IMR-90 (cell line): ENCODE measurements around the gene SLC44A2. TPM values are rescaled to one million over a fixed set of nuclear protein-coding genes. Genes with fewer than 3 reads are reported as not detected.

Experiments
- ATAC-seq: fragments of 200-7000 bp; cut with Tn5 transposase; 2 replicates; pipeline ENCODE4 v1.9.1; 2020; ENCODE audit warnings: low read depth, mild to moderate bottlenecking, moderate library complexity
- BruUV-seq: library from RNA; stranded (reverse); fragments of 400-500 nt; replicated peaks from 2 replicates; lab custom pipeline; 2021; lab: Mats Ljungman, UMichigan
- CTCF ChIA-PET: fragments of 300-600 bp; formaldehyde crosslinking; extraction: SDS; loops from one replicate; lab custom pipeline; 2021; ENCODE audit warnings: antibody characterized with exemption; lab: Yijun Ruan, JAX
- POLR2A ChIA-PET: fragments of 300-600 bp; sonication (Branson Sonifier 250); formaldehyde crosslinking; loops from one replicate; lab custom pipeline; 2022; ENCODE audit warnings: antibody characterized with exemption; ENCODE audit not compliant: unreplicated experiment; lab: Charles Lee
- DNase-seq: peaks from one replicate; pipeline ENCODE4 v3.0.0; 2013
- H2AFZ ChIP-seq: replicated peaks from 2 replicates; pipeline ENCODE3; 2013; ENCODE audit warnings: low read length, mild to moderate bottlenecking; ENCODE audit not compliant: poor library complexity
- H2AK5ac ChIP-seq: 2 replicates; pipeline ENCODE4 v1.6.1; 2013; ENCODE audit warnings: low read depth, low read length, inconsistent platforms
- H2AK9ac ChIP-seq: replicated peaks from 2 replicates; pipeline ENCODE3; 2013; ENCODE audit warnings: mild to moderate bottlenecking, low read depth, low read length, moderate library complexity; ENCODE audit not compliant: poor library complexity
- H2BK120ac ChIP-seq: 2 replicates; pipeline ENCODE4 v1.6.1; 2013; ENCODE audit warnings: low read depth, low read length, inconsistent platforms
- H2BK15ac ChIP-seq: 3 replicates; pipeline ENCODE4 v1.6.1; 2013; ENCODE audit warnings: low read depth, low read length, inconsistent platforms
- H2BK20ac ChIP-seq: 2 replicates; pipeline ENCODE4 v1.6.1; 2013; ENCODE audit warnings: low read depth, mild to moderate bottlenecking, inconsistent platforms, low read length, moderate library complexity
- H2BK5ac ChIP-seq: 2 replicates; pipeline ENCODE4 v1.6.1; 2013; ENCODE audit warnings: mild to moderate bottlenecking, low read depth, low read length, inconsistent platforms; ENCODE audit not compliant: poor library complexity, severe bottlenecking
- H3K14ac ChIP-seq: replicated peaks from 2 replicates; pipeline ENCODE4 v1.6.1; 2013; ENCODE audit warnings: low read depth, low read length, inconsistent platforms
- H3K18ac ChIP-seq: 2 replicates; pipeline ENCODE4 v1.6.1; 2013; ENCODE audit warnings: low read depth, low read length, control low read depth
- H3K23ac ChIP-seq: 2 replicates; pipeline ENCODE4 v1.6.1; 2013; ENCODE audit warnings: low read depth, low read length, inconsistent platforms
- H3K27ac ChIP-seq: 2 replicates; pipeline ENCODE4 v1.5.1; 2013; ENCODE audit warnings: mild to moderate bottlenecking, control low read depth, low read length; ENCODE audit not compliant: insufficient read depth
- H3K27me3 ChIP-seq: 2 replicates; pipeline ENCODE4 v1.6.1; 2013; ENCODE audit warnings: low read length; ENCODE audit not compliant: control insufficient read depth, insufficient read depth
- H3K36me3 ChIP-seq: 2 replicates; pipeline ENCODE4 v1.6.1; 2013; ENCODE audit warnings: low read length, mixed read lengths; ENCODE audit not compliant: control insufficient read depth, insufficient read depth
- H3K4ac ChIP-seq: 2 replicates; pipeline ENCODE4 v1.6.1; 2013; ENCODE audit warnings: low read depth, low read length, inconsistent platforms
- H3K4me1 ChIP-seq: 2 replicates; pipeline ENCODE4 v1.6.1; 2013; ENCODE audit warnings: low read length, mixed read lengths; ENCODE audit not compliant: control insufficient read depth, insufficient read depth
- H3K4me2 ChIP-seq: 2 replicates; pipeline ENCODE4 v1.6.1; 2013; ENCODE audit warnings: low read depth, mild to moderate bottlenecking, control low read depth, low read length, moderate library complexity
- H3K4me3 ChIP-seq: 2 replicates; pipeline ENCODE4 v1.5.1; 2013; ENCODE audit warnings: low read depth, mild to moderate bottlenecking, control low read depth, low read length, moderate library complexity; ENCODE audit not compliant: insufficient read depth
- H3K56ac ChIP-seq: 2 replicates; pipeline ENCODE4 v1.6.1; 2013; ENCODE audit warnings: low read length, inconsistent platforms; ENCODE audit not compliant: insufficient read depth; ENCODE audit errors: extremely low read depth
- H3K79me1 ChIP-seq, 2 experiments: 2 replicates each; pipeline ENCODE4 v1.6.1; 2013; ENCODE audit warnings: low read length in 2 of 2, inconsistent platforms in 1 of 2, low read depth in 1 of 2
- H3K9ac ChIP-seq: 2 replicates; pipeline ENCODE4 v1.6.1; 2013; ENCODE audit warnings: low read depth, low read length, control low read depth
- H3K9me1 ChIP-seq: 2 replicates; pipeline ENCODE4 v1.6.1; 2013; ENCODE audit warnings: low read length, inconsistent platforms; ENCODE audit not compliant: insufficient read depth
- H3K9me3 ChIP-seq: 2 replicates; pipeline ENCODE4 v1.6.1; 2013; ENCODE audit warnings: low read length; ENCODE audit not compliant: control insufficient read depth, insufficient read depth
- H4K20me1 ChIP-seq: 2 replicates; pipeline ENCODE4 v1.6.1; 2013; ENCODE audit warnings: low read length, inconsistent platforms; ENCODE audit not compliant: insufficient read depth
- H4K5ac ChIP-seq: 2 replicates; pipeline ENCODE4 v1.6.1; 2013; ENCODE audit warnings: mild to moderate bottlenecking, low read depth, low read length, control low read depth
- H4K8ac ChIP-seq, 2 experiments: 2 replicates each; pipeline ENCODE4 v1.6.1; 2013; ENCODE audit warnings: low read depth in 2 of 2, low read length in 2 of 2, control low read depth in 1 of 2, inconsistent platforms in 1 of 2
- H4K91ac ChIP-seq: 2 replicates; pipeline ENCODE4 v1.6.1; 2013; ENCODE audit warnings: low read depth, low read length, inconsistent platforms; ENCODE audit not compliant: insufficient read depth
- BHLHE40 ChIP-seq: fragments of 150-350 bp; IDR thresholded peaks from 2 replicates; pipeline ENCODE4 v1.6.1; 2016; ENCODE audit warnings: mild to moderate bottlenecking, low read depth, low read length
- CEBPB ChIP-seq: IDR thresholded peaks from 2 replicates; pipeline ENCODE4 v1.6.1; 2012; ENCODE audit warnings: low read depth, low read length, improper control_type of control experiment
- CHD1 ChIP-seq: IDR thresholded peaks from 2 replicates; pipeline ENCODE4 v1.6.1; 2012; ENCODE audit warnings: low read depth, low read length, improper control_type of control experiment
- FOS ChIP-seq: fragments of 150-350 bp; IDR thresholded peaks from 2 replicates; pipeline ENCODE4 v1.6.1; 2016; ENCODE audit warnings: low read depth, low read length
- MAFK ChIP-seq: IDR thresholded peaks from 2 replicates; pipeline ENCODE4 v1.6.1; 2012; ENCODE audit warnings: low read depth, low read length, improper control_type of control experiment
- MAZ ChIP-seq: IDR thresholded peaks from 2 replicates; pipeline ENCODE4 v1.6.1; 2012; ENCODE audit warnings: low read depth, mild to moderate bottlenecking, low read length, improper control_type of control experiment, moderate library complexity, borderline replicate concordance
- MXI1 ChIP-seq: IDR thresholded peaks from 2 replicates; pipeline ENCODE4 v1.6.1; 2012; ENCODE audit warnings: low read depth, mild to moderate bottlenecking, low read length, moderate library complexity, borderline replicate concordance
- NFE2L2 ChIP-seq: fragments of 150-350 bp; IDR thresholded peaks from 2 replicates; pipeline ENCODE4 v1.6.1; 2016; ENCODE audit warnings: low read depth, mild to moderate bottlenecking, low read length
- POLR2A ChIP-seq: IDR thresholded peaks from 2 replicates; pipeline ENCODE4 v1.6.1; 2012; ENCODE audit warnings: mild to moderate bottlenecking, low read depth, low read length
- RAD21 ChIP-seq: IDR thresholded peaks from 2 replicates; pipeline ENCODE4 v1.6.1; 2012; ENCODE audit warnings: low read length, improper control_type of control experiment
- RCOR1 ChIP-seq: IDR thresholded peaks from 2 replicates; pipeline ENCODE4 v1.6.1; 2012; ENCODE audit warnings: mild to moderate bottlenecking, low read length, improper control_type of control experiment; ENCODE audit not compliant: insufficient replicate concordance
- SMC3 ChIP-seq: fragments of 150-350 bp; IDR thresholded peaks from 2 replicates; pipeline ENCODE4 v1.6.1; 2016; ENCODE audit warnings: low read depth, mild to moderate bottlenecking, antibody characterized with exemption, low read length, moderate library complexity
- WGBS, 2 experiments: methylation state at CpG; one replicate each; pipeline versions ENCODE4 v1.1.5 to v1.1.7; 2013; ENCODE audit warnings: missing lambda C conversion rate in 2 of 2; ENCODE audit not compliant: insufficient read length in 1 of 2; ENCODE audit errors: extremely low coverage in 2 of 2; 5-methylcytosine and 5-hydroxymethylcytosine counted together
- dilution Hi-C: fragments of 300-500 bp; cut with HindIII; formaldehyde crosslinking; loops from one replicate; pipeline ENCODE4 v1.14.3; 2018; ENCODE audit warnings: low sequenced_read_pairs; ENCODE audit not compliant: unreplicated experiment
- in situ Hi-C: fragments of 300-500 bp; cut with MboI; formaldehyde crosslinking; loops from 3 replicates; pipeline ENCODE4 v1.14.3; 2019; ENCODE audit warnings: low sequenced_read_pairs, inconsistent platforms, mixed read lengths
- intact Hi-C: fragments of 100-400 bp; cut with micrococcal nuclease; formaldehyde crosslinking; loops from 2 replicates; pipeline ENCODE4 v1.10.0; 2022
- polyA plus RNA-seq, 3 experiments: library from polyadenylated mRNA; depleted of rRNA; stranded (reverse); fragments of >200 nt; gene quantifications; 2 replicates each; pipeline ENCODE4 v1.2.3, GENCODE V29; 2012; ENCODE audit warnings: low replicate concordance in 1 of 3
- total RNA-seq: library from RNA; depleted of rRNA; stranded (reverse); fragments of >200 nt; gene quantifications from 2 replicates; pipeline ENCODE4 v1.2.3, GENCODE V29; 2012
- TF ChIP-seq, protein P1 (sequence below): conservative IDR thresholded peaks from 2 replicates; pipeline ENCODE4 v1.5.1; 2012; ENCODE audit warnings: mild to moderate bottlenecking, low read depth, low read length, improper control_type of control experiment
- TF ChIP-seq, protein P2 (sequence below): fragments of 150-350 bp; IDR thresholded peaks from 2 replicates; pipeline ENCODE4 v1.6.1; 2017; ENCODE audit warnings: mild to moderate bottlenecking, antibody characterized with exemption, low read length, low read depth
- TF ChIP-seq, protein P3 (sequence below): fragments of 150-350 bp; IDR thresholded peaks from 2 replicates; pipeline ENCODE4 v1.6.1; 2016; ENCODE audit warnings: low read depth, mild to moderate bottlenecking, low read length, moderate library complexity, borderline replicate concordance

Gene SLC44A2
- total and polyA plus RNA-seq, 2 of the 4 experiments (the other 2 are of a cell fraction), result 28.5 to 62.9 TPM

DNA sequence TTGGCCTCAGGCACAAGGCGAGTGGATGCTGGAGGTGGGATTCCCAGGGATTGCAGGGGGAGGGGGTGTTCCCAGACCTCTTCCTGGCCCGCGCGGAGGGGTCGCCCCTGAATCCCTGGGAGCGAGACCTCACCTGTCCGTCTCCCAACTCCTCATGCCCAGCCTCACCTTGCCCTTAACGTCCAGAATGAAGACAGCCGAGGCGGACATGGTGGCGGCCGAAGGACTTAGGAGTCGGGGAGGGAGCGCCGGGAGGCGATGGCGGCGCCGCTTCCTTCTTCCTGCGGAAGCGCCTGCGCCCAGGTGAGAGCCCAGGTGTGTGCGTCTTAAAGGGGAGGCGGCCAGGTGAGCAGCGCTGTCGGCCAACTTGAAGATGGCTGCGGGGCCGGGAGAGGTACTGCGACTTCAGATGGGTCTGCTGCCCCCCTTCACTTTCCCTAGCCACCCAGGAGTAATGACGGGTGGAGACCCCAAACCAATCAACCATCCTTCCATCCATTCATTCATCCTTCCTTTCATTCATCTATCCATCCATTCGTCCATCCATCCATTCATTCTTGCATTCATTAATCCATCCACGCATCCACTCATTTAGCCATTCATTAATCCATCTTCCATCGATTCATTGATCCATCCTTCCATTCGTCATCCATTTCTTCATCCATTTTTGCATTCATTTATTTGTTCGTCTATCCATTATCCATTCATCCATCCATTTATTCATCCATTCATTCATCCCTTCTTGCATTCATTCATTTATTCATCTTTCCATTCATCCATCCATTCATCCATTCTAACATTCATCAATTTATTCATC, 38.1 kb upstream of the SLC44A2 start, which contains the start of gene AP1M2:
TSS of gene AP1M2 (minus strand) at position 291 of the 817 bp plus-strand sequence. CDS start at position 210, 81 bp downstream.
- in situ Hi-C loops, result no loop called here
- CTCF ChIA-PET, result no interaction called here
- H3K4me2 ChIP-seq, result no peak within 1 kb of the TSS

More for the DNA sequence above, 38.1 kb upstream of the SLC44A2 start, which contains the start of gene AP1M2:
- no peak within 1 kb of the TSS for H3K4ac ChIP-seq
- H3K4me1 ChIP-seq, result no peaks in the 10 kb centered on the region
- no peak within 1 kb of the TSS for H4K8ac ChIP-seq
- no peaks in the 10 kb centered on the region for H3K36me3 ChIP-seq
- peaks cover 3% of the 10 kb centered on the region; the same call in 1 of the 2 replicates for H3K9me3 ChIP-seq
- H3K18ac ChIP-seq, result no peak within 1 kb of the TSS
- no peak within 1 kb of the TSS for H2BK5ac ChIP-seq
- ATAC-seq (no peak), DNase-seq (no peak)
- TF ChIP-seq CEBPB, result no peak
- TF ChIP-seq MAFK, result no peak
- TF ChIP-seq SMC3, result no peak
- TF ChIP-seq BHLHE40, result no peak
- TF ChIP-seq NFE2L2, result no peak
- TF ChIP-seq, protein P1, sequence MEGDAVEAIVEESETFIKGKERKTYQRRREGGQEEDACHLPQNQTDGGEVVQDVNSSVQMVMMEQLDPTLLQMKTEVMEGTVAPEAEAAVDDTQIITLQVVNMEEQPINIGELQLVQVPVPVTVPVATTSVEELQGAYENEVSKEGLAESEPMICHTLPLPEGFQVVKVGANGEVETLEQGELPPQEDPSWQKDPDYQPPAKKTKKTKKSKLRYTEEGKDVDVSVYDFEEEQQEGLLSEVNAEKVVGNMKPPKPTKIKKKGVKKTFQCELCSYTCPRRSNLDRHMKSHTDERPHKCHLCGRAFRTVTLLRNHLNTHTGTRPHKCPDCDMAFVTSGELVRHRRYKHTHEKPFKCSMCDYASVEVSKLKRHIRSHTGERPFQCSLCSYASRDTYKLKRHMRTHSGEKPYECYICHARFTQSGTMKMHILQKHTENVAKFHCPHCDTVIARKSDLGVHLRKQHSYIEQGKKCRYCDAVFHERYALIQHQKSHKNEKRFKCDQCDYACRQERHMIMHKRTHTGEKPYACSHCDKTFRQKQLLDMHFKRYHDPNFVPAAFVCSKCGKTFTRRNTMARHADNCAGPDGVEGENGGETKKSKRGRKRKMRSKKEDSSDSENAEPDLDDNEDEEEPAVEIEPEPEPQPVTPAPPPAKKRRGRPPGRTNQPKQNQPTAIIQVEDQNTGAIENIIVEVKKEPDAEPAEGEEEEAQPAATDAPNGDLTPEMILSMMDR, result no peak
- no peak for TF ChIP-seq RCOR1
- TF ChIP-seq, protein P2, sequence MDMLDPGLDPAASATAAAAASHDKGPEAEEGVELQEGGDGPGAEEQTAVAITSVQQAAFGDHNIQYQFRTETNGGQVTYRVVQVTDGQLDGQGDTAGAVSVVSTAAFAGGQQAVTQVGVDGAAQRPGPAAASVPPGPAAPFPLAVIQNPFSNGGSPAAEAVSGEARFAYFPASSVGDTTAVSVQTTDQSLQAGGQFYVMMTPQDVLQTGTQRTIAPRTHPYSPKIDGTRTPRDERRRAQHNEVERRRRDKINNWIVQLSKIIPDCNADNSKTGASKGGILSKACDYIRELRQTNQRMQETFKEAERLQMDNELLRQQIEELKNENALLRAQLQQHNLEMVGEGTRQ, result no peak
- TF ChIP-seq, protein P3, sequence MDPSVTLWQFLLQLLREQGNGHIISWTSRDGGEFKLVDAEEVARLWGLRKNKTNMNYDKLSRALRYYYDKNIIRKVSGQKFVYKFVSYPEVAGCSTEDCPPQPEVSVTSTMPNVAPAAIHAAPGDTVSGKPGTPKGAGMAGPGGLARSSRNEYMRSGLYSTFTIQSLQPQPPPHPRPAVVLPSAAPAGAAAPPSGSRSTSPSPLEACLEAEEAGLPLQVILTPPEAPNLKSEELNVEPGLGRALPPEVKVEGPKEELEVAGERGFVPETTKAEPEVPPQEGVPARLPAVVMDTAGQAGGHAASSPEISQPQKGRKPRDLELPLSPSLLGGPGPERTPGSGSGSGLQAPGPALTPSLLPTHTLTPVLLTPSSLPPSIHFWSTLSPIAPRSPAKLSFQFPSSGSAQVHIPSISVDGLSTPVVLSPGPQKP, result no peak
- TF ChIP-seq FOS, result no peak
- TF ChIP-seq MXI1, result no peak
- no peak for TF ChIP-seq RAD21
- TF ChIP-seq CHD1, result no peak
- TF ChIP-seq POLR2A, result no peak
- TF ChIP-seq MAZ, result no peak
- no peaks in the 10 kb centered on the region for H3K79me1 ChIP-seq
- no peak within 1 kb of the TSS for H4K5ac ChIP-seq
- BruUV-seq, result no TSS peak
- H4K20me1 ChIP-seq, result no peaks in the 10 kb centered on the region
- H4K91ac ChIP-seq, result no peak within 1 kb of the TSS
- no peak within 1 kb of the TSS for H3K56ac ChIP-seq
- dilution Hi-C loops (no loop called here), intact Hi-C loops (no loop called here)
- H3K9me1 ChIP-seq, result no peaks in the 10 kb centered on the region; the same call in 1 of the 2 replicates
- H3K9ac ChIP-seq, result no peak within 1 kb of the TSS
- 17 to 100% methylated on average over 2 to 25 of the region's 35 CpGs for WGBS, 2 experiments
- POLR2A ChIA-PET, result no interaction called here
- no peak within 1 kb of the TSS for H3K23ac ChIP-seq
- H2AFZ ChIP-seq, result no peak within 1 kb of the TSS
- no peak within 1 kb of the TSS for H3K14ac ChIP-seq
- no peak within 1 kb of the TSS for H2BK20ac ChIP-seq
- no peak within 1 kb of the TSS for H2AK5ac ChIP-seq
- no peak within 1 kb of the TSS for H2AK9ac ChIP-seq
- H3K27ac ChIP-seq, result no peak within 1 kb of the TSS
- no peak within 1 kb of the TSS for H3K4me3 ChIP-seq
- peaks cover 19% of the 10 kb centered on the region for H3K27me3 ChIP-seq
- no peak within 1 kb of the TSS for H2BK15ac ChIP-seq
- H2BK120ac ChIP-seq, result no peak within 1 kb of the TSS
